ENCODE measurements around the gene PADI3. TPM values are rescaled to one million over a fixed set of nuclear protein-coding genes. Genes with fewer than 3 reads are reported as not detected.

The PADI3 gene
- total and polyA plus RNA-seq, 2 of the 8 experiments (the other 6 are each of a cell fraction or from before 2014, with no cell fraction given): 0.37 to 0.94 TPM

DNA sequence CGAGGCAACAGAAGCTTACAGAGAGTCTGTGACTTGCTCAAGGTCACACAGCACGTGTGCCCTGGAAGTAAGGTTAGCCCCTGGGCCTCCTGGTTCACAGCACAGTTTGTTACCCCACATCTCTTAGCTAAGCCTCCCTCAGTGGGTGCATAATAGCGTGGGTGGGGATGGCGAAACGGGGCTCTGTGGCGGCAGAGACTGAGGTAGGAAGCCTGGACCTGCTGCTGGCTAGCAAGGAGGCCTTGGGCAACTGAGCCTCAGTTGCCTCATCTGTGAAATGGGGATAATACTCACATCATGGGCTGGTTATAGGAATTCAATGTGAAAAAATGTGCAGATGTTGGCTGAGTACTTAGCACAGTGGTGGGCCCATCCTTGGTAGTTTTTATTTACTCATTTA, 59.7 kb downstream of the PADI3 start (continued):
- TF ChIP-seq HDAC2 (IDR thresholded peaks at IDR 0.05; ENCODE audit: borderline replicate concordance in 1 of 2, low read depth in 2 of 2, low read length in 2 of 2) (peak in 1 of 2 experiments; percentile 67; a peak in 1 of 4 replicates), ZNF274 (IDR thresholded peaks at IDR 0.05; ENCODE audit: borderline replicate concordance, extremely low read depth, low read length) (no peak), ATF3 (IDR thresholded peaks at IDR 0.05; ENCODE audit: insufficient read depth, low read depth, low read length) (no peak), EP300 (IDR thresholded peaks at IDR 0.05; ENCODE audit: borderline replicate concordance in 1 of 2, low read depth in 2 of 2, low read length in 2 of 2) (no peak), KDM1A (IDR thresholded peaks at IDR 0.05; ENCODE audit: borderline replicate concordance, low read length) (peak; percentile 93)

All from H1 (cell line).